Ishikawa (cell line): Measurements from ENCODE around the gene FOXP1.

Experiments used
- EP300 ChIP-seq: IDR thresholded peaks from 2 replicates; pipeline ENCODE4 v1.6.1; 2012; ENCODE audit warnings: borderline replicate concordance
- MAX ChIP-seq: IDR thresholded peaks from 2 replicates; pipeline ENCODE4 v1.6.1; 2012
- NFIC ChIP-seq: IDR thresholded peaks from 2 replicates; pipeline ENCODE4 v1.6.1; 2012
- REST ChIP-seq: IDR thresholded peaks from 2 replicates; pipeline ENCODE4 v1.6.1; 2012; ENCODE audit warnings: low read depth, mild to moderate bottlenecking
- TAF1 ChIP-seq: IDR thresholded peaks from 2 replicates; pipeline ENCODE4 v1.6.1; 2012; ENCODE audit warnings: low read depth, mild to moderate bottlenecking
- ZBTB7A ChIP-seq: IDR thresholded peaks from 2 replicates; pipeline ENCODE4 v1.6.1; 2012; ENCODE audit warnings: low read depth

GRCh38 chr3:71078723-71079525, 504.6 kb downstream of the FOXP1 start:
- TF ChIP-seq TAF1 (no peak), MAX (no peak), EP300 (no peak), REST (no peak), NFIC (no peak), ZBTB7A (no peak)
